GM19099 (cell line): ENCODE data around the gene GSTT2B.
"Not testable (repeated sequence)": the region's sequence is repeated elsewhere in the genome, so short reads cannot be mapped to it uniquely, and the experiment has no call there.

Experiments used
- POLR2A ChIP-seq: IDR thresholded peaks from 3 replicates; pipeline ENCODE4 v1.6.1; 2011; ENCODE audit warnings: low read depth; ENCODE audit not compliant: insufficient read length; ENCODE audit errors: extremely low read depth

The GSTT2B gene

GRCh38 chr22:23984430-23984829, 23.4 kb upstream of the GSTT2B start:
- no peak for TF ChIP-seq POLR2A

GRCh38 chr22:23979557-23980240, 18.7 kb upstream of the GSTT2B start, which contains the start of gene GSTT2:
TSS of gene GSTT2 (plus strand) at chr22:23980134.
- not testable (repeated sequence) for TF ChIP-seq POLR2A

DNA sequence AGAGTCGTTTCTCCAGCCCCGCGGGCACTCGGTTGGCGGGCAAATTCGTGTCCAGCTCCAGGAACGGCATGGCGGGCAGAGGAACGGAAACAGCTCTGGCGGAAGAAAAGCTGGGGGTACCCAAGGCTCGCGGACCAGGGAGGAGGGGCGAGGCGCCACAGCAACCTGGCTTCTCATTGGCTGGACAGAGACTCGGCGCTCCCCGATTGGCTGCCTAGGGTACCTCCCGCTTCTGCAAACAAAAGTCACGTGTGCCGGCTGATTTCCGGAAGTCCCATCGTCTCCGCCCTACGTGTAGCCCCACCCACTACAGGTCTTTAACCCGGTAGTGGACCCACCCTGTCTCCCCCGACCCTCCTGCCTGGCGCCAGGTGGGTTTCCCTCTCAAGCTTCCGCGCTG, 13.3 kb upstream of the GSTT2B start, which contains the start of gene DDT:
Gene DDT, minus strand, starts transcription at position 97 of the 400 bp plus-strand sequence. Its CDS starts 27 bp downstream, at position 70.
- TF ChIP-seq POLR2A = not testable (repeated sequence)

DNA sequence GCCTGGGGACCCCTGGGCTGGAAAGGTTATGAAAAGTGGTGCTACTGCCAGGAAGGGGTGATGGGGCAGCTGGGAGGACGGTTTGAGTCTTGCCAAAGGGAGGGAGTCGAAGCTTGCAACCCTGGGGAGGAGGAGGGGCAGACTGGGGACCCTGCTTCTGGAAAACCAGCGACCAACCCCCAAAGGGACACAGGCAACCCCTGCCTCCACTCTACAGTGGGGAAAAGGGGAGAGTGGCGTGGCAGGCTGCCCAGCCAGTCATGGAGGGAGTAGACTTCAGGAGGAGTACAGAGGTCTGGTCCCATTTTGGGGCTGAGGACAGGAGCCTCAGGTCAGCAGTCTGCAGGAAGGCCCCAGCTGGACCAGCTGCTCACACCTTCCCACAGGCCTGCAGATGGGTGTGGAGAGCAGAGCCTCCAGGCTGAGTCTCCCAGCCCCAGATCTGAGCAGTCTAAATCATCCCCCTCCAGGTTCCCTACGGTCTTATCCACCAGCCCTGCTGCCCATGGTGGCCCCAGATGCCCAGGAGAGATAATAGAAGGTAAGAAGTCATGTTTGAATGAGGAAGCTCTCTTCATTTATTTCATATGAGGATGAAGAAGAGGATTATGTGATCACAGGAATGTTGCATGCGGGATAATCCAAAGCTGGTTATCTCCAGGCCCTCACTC, 10.0 kb upstream of the GSTT2B start:
- peak; percentile 8 for TF ChIP-seq POLR2A

DNA sequence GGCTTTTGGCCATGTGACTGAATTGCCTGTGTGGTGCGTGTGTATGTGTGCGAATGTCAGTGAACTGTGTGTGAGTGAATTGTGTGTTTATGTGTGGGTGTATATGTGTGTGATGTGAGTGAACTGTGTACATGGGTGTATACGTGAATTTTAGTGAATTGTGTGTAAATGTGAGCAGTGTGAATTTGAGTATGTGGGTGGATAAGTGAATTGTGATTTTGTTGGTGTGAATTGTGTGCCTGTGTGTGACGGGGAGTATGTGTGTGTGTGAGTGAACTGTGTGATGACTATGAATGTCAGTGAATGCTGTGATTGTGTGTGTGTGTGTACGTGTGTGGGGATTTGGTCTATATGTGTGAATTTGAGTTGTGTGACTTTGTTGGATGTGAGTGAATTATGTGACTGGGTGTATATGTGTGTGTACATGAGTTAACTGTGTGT, 9.2 kb upstream of the GSTT2B start:
- TF ChIP-seq POLR2A = no peak

- TF ChIP-seq POLR2A = no peak
Measured at GRCh38 chr22:23969071-23969470, 8.1 kb upstream of the GSTT2B start.

DNA sequence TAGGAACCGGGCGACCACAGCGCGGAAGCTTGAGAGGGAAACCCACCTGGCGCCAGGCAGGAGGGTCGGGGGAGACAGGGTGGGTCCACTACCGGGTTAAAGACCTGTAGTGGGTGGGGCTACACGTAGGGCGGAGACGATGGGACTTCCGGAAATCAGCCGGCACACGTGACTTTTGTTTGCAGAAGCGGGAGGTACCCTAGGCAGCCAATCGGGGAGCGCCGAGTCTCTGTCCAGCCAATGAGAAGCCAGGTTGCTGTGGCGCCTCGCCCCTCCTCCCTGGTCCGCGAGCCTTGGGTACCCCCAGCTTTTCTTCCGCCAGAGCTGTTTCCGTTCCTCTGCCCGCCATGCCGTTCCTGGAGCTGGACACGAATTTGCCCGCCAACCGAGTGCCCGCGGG, 5.6 kb upstream of the GSTT2B start, which contains the start of gene DDTL:
Gene DDTL, plus strand, starts transcription at position 321 of the 400 bp plus-strand sequence. Its CDS starts 27 bp downstream, at position 348.
- not testable (repeated sequence) for TF ChIP-seq POLR2A

DNA sequence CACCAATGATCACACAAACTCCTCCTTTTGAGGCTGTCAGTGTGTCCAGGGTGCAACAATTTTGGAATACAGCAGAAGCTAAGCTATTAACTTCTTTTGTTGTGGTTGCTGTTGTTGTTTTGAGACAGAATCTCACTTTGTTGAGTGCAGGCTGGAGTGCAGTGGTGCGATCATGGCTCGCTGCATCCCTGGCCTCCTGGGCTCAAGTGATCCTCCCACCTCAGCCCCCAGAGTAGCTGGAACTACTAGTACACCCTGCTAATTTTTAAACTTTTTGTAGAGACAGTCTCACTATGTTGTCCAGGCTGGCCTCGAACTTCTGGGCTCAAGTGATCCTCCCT, 22.0 kb downstream of the GSTT2B start:
- no peak for TF ChIP-seq POLR2A

- TF ChIP-seq POLR2A = no peak
Measured at GRCh38 chr22:23938328-23939016, 22.5 kb downstream of the GSTT2B start.

GRCh38 chr22:23926561-23926960, 34.4 kb downstream of the GSTT2B start:
- TF ChIP-seq POLR2A = no peak

- TF ChIP-seq POLR2A = no peak
Measured at GRCh38 chr22:23925020-23925606, 35.9 kb downstream of the GSTT2B start.

- TF ChIP-seq POLR2A = no peak
Measured at GRCh38 chr22:23922921-23923320, 38.1 kb downstream of the GSTT2B start.

GRCh38 chr22:23915290-23915689, 45.7 kb downstream of the GSTT2B start:
- no peak for TF ChIP-seq POLR2A

GRCh38 chr22:23913661-23914353, 47.2 kb downstream of the GSTT2B start:
- TF ChIP-seq POLR2A = peak; percentile 98

GRCh38 chr22:23913306-23913660, 47.7 kb downstream of the GSTT2B start:
- no peak for TF ChIP-seq POLR2A
